ENCODE measurements around the gene TAF11L4.
"Not testable (repeated sequence)": the region's sequence is repeated elsewhere in the genome, so short reads cannot be mapped to it uniquely, and the experiment has no call there.

TAF11L4 gene

DNA sequence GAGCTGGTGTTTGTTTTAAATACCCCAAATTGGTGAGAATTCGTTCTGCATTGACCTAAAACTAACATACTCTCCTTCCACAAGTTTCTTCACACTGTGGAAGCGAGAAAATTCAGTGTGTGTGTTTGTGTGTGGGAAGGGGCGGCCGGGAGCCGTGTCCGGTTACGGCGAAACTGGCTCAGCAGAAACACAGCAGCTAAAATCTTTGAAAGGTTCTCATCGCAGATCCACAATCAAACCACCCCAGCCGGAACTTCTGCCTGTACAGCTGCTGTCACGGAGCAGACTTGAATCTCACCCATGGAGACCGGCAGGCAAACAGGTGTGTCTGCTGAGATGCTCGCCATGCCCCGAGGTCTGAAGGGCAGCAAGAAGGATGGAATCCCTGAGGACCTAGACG is at the start of gene TAF11L4:
TSS of gene TAF11L4 (plus strand) at position 301 of the 400 bp plus-strand sequence.
- H3K4me3 ChIP-seq (replicated peaks; ENCODE audit: low read depth, low read length); DNase-seq (ENCODE audit: low read depth): not testable (repeated sequence)

DNA sequence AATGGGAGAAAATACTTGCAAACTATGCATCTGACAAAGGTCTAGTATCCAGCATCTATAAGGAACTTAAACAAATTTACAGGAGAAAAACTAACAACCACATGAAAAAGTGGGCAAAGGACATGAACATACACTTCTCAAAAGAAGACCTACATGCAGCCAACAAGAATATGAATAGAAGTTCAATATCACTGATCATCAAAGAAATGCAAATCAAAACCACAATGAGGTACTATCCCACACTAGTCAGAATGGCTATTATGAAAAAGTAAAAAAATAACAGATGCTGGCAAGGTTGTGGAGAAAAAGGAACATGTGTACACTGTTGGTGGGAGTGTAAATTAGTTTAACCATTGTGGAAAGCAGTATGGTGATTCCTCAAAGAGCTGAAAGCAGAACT is 46.5 kb upstream of the TAF11L4 start:
- H3K4me3 ChIP-seq (replicated peaks; ENCODE audit: low read depth, low read length); DNase-seq (ENCODE audit: low read depth): not testable (repeated sequence)

DNA sequence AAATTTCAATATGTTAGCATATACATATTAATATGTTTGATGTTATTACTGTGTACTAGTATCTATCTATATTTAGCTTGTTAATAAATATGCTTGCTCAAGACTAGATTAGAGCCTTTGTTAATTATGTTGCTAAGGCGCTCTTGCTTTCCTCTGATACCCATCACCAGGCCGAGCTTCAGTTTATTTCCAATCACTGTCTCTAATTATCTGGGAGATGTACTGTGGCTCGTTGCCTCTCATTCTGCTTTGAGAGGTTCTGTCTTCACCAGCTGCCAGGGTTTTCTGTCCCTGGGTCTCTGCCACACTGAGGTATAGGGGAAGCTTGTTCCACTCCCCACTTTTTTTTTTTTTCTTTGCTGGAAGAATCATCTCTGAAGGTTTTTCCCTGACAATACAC is 44.6 kb upstream of the TAF11L4 start:
- H3K4me3 ChIP-seq (replicated peaks; ENCODE audit: low read depth, low read length): no peak overlapping the region
- DNase-seq (ENCODE audit: low read depth): no peak
- TF ChIP-seq, protein P1, sequence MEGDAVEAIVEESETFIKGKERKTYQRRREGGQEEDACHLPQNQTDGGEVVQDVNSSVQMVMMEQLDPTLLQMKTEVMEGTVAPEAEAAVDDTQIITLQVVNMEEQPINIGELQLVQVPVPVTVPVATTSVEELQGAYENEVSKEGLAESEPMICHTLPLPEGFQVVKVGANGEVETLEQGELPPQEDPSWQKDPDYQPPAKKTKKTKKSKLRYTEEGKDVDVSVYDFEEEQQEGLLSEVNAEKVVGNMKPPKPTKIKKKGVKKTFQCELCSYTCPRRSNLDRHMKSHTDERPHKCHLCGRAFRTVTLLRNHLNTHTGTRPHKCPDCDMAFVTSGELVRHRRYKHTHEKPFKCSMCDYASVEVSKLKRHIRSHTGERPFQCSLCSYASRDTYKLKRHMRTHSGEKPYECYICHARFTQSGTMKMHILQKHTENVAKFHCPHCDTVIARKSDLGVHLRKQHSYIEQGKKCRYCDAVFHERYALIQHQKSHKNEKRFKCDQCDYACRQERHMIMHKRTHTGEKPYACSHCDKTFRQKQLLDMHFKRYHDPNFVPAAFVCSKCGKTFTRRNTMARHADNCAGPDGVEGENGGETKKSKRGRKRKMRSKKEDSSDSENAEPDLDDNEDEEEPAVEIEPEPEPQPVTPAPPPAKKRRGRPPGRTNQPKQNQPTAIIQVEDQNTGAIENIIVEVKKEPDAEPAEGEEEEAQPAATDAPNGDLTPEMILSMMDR (IDR thresholded peaks at IDR 0.05; ENCODE audit: low read length, missing control alignments): no peak

DNA sequence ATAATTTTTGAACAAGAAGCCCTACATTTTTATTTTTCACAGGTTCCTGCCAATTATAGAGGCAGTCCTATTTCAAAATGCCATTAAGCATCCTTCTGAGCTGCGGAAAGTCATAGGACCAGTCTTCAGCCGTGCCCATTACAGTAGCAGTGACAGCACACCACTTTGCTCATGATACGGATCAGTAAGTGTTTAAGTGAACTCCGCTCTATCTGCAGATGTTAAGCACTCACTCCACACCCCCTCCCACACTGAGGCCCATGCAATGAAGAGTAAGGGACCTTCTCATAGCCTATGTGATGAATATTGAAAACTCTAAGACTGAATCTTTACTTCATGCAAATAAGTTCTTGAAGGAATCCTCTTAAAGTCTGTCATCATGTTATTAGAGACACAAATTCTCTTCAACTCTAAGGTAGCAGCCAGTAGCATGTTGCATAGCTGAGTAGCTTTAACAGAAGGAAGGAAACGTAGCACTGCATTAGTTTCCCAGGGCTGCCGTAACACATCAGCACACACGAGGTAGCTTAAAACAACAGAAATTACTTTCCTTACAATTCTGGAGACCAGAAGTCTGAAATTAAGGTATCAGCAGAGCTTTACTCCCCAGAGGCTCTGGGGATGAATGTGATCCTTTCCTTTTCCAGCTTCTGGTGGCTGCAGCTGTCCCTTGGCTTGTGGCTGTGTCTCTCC is 43.9 kb upstream of the TAF11L4 start:
- no peak overlapping the region for H3K4me3 ChIP-seq (replicated peaks; ENCODE audit: low read depth, low read length)
- TF ChIP-seq, protein P1 (IDR thresholded peaks at IDR 0.05; ENCODE audit: low read length, missing control alignments): no peak
- no peak for DNase-seq (ENCODE audit: low read depth)

DNA sequence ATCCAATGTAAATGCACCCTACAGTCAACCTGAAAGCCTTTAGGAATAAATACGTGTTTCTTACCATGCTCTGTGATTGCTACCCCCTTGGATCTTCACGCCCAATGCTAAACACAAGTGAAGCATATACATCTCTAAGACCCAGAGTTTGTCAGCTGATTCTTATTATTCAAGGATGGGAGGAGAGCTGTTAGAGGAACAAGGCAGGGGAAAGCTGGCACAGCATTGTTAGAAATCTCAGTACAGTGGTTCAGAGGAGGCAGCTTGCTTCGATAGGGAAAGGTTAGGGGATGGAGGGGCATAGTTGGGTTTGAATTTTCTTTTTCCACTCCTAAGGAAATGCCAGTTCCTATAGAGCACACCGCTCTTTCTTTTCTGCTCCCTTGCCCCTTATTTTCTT is 40.2 kb upstream of the TAF11L4 start:
- no peak overlapping the region for H3K4me3 ChIP-seq (replicated peaks; ENCODE audit: low read depth, low read length)
- TF ChIP-seq, protein P1 (IDR thresholded peaks at IDR 0.05; ENCODE audit: low read length, missing control alignments): no peak
- DNase-seq (ENCODE audit: low read depth): no peak

DNA sequence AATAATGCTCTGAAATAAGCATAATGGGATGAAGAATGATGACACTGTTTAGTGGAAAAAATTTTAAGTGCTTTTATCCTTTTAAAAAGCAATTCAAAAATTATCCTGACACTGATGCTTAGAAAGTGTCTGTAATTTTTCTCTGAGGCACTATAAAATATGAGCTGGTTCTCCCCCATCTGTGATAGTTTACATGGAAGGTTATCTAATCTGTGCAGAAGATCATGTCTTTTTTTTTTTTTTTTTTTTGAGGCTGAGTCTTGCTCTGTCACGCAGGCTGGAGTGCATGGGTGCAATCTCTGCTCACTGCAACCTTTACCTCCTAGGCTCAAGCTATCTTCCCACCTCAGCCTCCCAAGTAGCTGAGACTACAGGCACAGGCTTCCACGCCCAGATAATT is 38.8 kb upstream of the TAF11L4 start:
- TF ChIP-seq, protein P1 (IDR thresholded peaks at IDR 0.05; ENCODE audit: low read length, missing control alignments): no peak
- no peak overlapping the region for H3K4me3 ChIP-seq (replicated peaks; ENCODE audit: low read depth, low read length)
- DNase-seq (ENCODE audit: low read depth): no peak

DNA sequence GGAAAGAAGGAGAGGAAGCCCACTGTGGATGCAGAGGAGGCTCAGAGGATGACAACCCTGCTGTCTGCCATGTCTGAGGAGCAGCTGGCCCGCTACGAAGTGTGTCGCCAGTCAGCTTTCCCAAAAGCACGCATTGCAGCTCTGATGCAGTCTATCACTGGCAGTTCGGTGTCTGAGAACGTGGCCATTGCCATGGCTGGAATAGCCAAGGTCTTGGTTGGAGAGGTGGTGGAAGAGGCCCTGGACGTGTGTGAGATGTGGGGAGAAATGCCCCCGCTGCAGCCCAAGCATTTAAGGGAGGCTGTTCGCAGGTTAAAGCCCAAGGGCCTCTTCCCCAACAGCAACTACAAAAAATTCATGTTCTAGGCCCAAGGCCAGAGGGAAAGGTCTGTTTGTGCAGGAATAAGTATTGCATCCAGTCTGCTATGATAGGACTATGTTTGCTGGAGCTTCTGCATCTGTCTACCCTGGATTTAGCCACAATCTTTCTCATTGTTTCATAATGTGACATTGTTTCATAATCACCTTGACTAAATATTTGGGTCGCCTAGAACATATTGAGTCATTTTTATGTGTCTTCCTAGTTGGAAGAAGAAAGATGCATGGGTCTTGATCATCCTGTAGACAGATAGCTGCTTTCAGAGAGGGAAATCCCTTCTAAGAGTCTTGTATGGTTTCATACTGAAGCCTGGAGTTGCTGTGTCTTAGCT is 35.0 kb upstream of the TAF11L4 start:
- H3K4me3 ChIP-seq (replicated peaks; ENCODE audit: low read depth, low read length); DNase-seq (ENCODE audit: low read depth): not testable (repeated sequence)

DNA sequence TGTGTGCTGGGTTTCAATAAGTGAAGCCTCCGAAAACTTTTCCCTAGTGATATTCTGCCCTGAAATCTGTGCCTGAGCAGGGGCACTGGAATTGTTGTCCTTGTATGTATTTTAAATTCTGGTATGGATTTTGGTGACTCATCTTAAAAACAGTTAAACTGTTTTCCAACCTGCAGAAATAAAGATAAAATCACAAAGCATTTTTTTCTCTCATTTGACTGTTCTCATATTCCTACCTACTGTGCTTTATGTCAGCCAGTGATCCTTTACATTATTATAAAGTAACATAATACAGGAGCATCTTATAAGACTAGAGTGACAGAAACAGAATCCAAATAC is 34.5 kb upstream of the TAF11L4 start:
- no peak for DNase-seq (ENCODE audit: low read depth)
- no peak overlapping the region for H3K4me3 ChIP-seq (replicated peaks; ENCODE audit: low read depth, low read length)
- TF ChIP-seq, protein P1 (IDR thresholded peaks at IDR 0.05; ENCODE audit: low read length, missing control alignments): no peak

DNA sequence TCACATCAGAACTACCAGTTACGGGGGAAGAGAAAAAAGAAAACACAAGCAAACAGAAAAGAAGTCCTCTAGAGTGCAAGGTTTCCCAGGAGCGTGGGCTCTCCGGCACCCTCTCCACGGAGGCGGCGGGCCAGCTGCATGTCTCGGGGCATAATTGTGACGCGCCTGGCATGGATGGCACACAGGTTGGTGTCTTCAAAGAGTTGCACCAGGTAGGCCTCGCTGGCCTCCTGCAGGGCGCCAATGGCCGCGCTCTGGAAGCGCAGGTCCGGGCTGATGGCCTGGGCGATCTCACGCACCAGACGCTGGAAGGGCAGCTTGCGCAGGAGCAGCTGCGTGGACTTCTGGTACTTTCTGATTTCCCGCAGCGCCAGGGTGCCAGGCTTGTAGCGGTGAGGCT is 30.3 kb upstream of the TAF11L4 start:
- not testable (repeated sequence) for H3K4me3 ChIP-seq (replicated peaks; ENCODE audit: low read depth, low read length); DNase-seq (ENCODE audit: low read depth)

Measured in fibroblast of pulmonary artery (primary cell).